T-helper 2 cell treated with Interferon-gamma antibody and Interleukin-4, amounts not matched to agents 5 μg/mL and 100 μg/mL, for 36 hours (primary cell): ENCODE results near the gene GON7.
A peak's percentile ranks its signal among the peaks of the same experiment; 100 is the strongest.

ENCODE experiments used
- DNase-seq: peaks from one replicate; pipeline ENCODE4 v3.0.0; 2021; ENCODE audit warnings: low spot score
- H3K27ac Mint-ChIP-seq: one replicate; pipeline ENCODE4 v1.8.0; 2021; ENCODE audit warnings: mild to moderate bottlenecking, mixed read lengths
- H3K27me3 Mint-ChIP-seq: one replicate; pipeline ENCODE4 v1.8.0; 2021; ENCODE audit warnings: low read depth, mixed read lengths
- H3K36me3 Mint-ChIP-seq: one replicate; pipeline ENCODE4 v1.8.0; 2021; ENCODE audit warnings: low read depth, mixed read lengths
- H3K4me1 Mint-ChIP-seq: one replicate; pipeline ENCODE4 v1.8.0; 2021; ENCODE audit warnings: low read depth, mixed read lengths
- H3K4me3 Mint-ChIP-seq: one replicate; pipeline ENCODE4 v1.8.0; 2022; ENCODE audit warnings: mild to moderate bottlenecking, moderate library complexity, mixed read lengths
- H3K9me3 Mint-ChIP-seq: one replicate; pipeline ENCODE4 v1.8.0; 2021; ENCODE audit warnings: mixed read lengths

GON7 gene

DNA sequence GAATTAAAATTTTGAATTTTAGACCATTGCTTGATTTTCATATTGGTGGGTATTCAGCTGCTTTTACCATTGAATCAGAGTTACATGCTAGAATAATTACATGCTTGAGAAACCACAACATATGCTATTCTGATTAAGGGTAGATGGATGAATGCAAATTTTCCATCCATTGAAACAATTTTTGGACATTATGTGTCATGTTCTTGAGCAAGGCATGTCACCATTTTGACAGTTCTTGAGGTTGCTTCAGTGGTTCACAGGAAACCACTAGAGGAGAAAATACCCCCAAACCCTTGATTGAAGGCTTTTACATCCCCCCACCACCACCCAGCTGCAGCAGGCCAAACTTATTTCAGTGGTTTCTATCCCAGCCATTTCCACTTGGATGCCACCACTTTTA lies 13.6 kb upstream of the GON7 start:
- H3K27me3 Mint-ChIP-seq = no peaks in the 10 kb centered on the region
- H3K9me3 Mint-ChIP-seq = no peaks in the 10 kb centered on the region
- H3K4me1 Mint-ChIP-seq = peaks cover 2% of the 10 kb centered on the region
- no peak overlapping the region for H3K27ac Mint-ChIP-seq
- no peak for DNase-seq
- H3K36me3 Mint-ChIP-seq = peaks cover 50% of the 10 kb centered on the region
- H3K4me3 Mint-ChIP-seq = no peak overlapping the region

- Mint-ChIP-seq H3K27me3 (no peaks in the 10 kb centered on the region), H3K9me3 (no peaks in the 10 kb centered on the region), H3K27ac (no peak overlapping the region), H3K4me1 (peaks cover 2% of the 10 kb centered on the region), H3K36me3 (peaks cover 48% of the 10 kb centered on the region), H3K4me3 (no peak overlapping the region)
- no peak for DNase-seq
Observed at GRCh38 chr14:93219103-93219726, 12.3 kb upstream of the GON7 start.

GRCh38 chr14:93214598-93214997 lies 7.7 kb upstream of the GON7 start:
- Mint-ChIP-seq H3K27me3 (no peaks in the 10 kb centered on the region), H3K4me3 (no peak overlapping the region), H3K9me3 (no peaks in the 10 kb centered on the region), H3K27ac (no peak overlapping the region), H3K36me3 (peaks cover 37% of the 10 kb centered on the region), H3K4me1 (peaks cover 3% of the 10 kb centered on the region)
- no peak for DNase-seq

DNA sequence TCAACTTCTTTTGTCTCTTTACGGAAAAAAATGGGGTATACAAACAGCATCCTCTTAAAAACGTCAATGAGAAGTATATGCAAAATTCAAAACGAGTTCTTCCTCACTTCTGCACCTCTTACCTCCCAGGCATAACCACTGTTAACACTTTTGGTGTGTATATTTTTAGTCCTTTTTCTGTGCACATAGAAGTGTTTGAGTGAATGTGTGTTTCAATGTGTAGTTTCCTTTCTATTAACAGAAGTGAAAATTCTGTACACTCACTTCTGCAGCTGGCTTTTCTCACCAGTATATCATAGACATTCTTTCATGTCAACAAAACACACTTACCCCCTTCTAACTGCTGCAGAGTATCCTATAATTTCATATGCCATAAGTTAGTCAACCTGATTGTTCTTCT lies 5.6 kb upstream of the GON7 start:
- H3K4me3 Mint-ChIP-seq = no peak overlapping the region
- no peaks in the 10 kb centered on the region for H3K9me3 Mint-ChIP-seq
- H3K4me1 Mint-ChIP-seq = peaks cover 12% of the 10 kb centered on the region
- H3K27me3 Mint-ChIP-seq = no peaks in the 10 kb centered on the region
- peaks cover 33% of the 10 kb centered on the region for H3K36me3 Mint-ChIP-seq
- no peak overlapping the region for H3K27ac Mint-ChIP-seq
- DNase-seq = no peak

- Mint-ChIP-seq H3K36me3 (peaks cover 27% of the 10 kb centered on the region), H3K27me3 (no peaks in the 10 kb centered on the region), H3K4me3 (peak overlapping the region; percentile 86), H3K9me3 (no peaks in the 10 kb centered on the region), H3K27ac (peak overlapping the region; percentile 92), H3K4me1 (peaks cover 33% of the 10 kb centered on the region)
- DNase-seq = peak; percentile 24
Observed at GRCh38 chr14:93207468-93208308, 823 bp upstream of the GON7 start.

DNA sequence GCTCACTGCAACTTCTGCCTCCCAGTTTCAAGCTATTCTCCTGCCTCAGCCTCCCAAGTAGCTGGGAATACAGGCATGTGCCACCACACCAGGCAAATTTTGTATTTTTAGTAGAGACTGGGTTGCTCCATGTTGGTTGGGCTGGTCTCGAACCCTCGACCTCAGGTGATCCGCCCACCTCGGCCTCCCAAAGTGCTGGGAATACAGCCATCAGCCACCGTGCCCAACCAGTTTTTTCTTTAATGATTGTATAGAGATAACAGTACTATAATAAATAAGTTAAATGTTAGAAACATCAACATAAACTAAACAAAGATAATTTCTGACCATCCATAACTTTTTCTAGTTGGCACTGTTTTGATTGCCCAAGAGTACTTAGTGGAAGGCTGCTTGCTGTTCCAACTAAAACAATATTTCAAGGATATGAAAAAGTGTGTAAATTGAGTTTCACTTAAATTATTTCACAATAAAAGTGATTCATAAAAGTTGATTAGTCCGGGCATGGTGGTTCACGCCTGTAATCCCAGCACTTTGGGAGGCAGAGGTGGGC lies 5.6 kb downstream of the GON7 start:
- Mint-ChIP-seq H3K27me3 (no peaks in the 10 kb centered on the region), H3K9me3 (no peaks in the 10 kb centered on the region), H3K4me1 (peaks cover 21% of the 10 kb centered on the region), H3K27ac (no peak overlapping the region), H3K36me3 (peaks cover 17% of the 10 kb centered on the region), H3K4me3 (no peak overlapping the region)
- no peak for DNase-seq

GRCh38 chr14:93200553-93200952 lies 6.3 kb downstream of the GON7 start:
- no peak overlapping the region for H3K27ac Mint-ChIP-seq
- H3K36me3 Mint-ChIP-seq = peaks cover 15% of the 10 kb centered on the region
- no peaks in the 10 kb centered on the region for H3K9me3 Mint-ChIP-seq
- no peak for DNase-seq
- H3K27me3 Mint-ChIP-seq = no peaks in the 10 kb centered on the region
- peaks cover 15% of the 10 kb centered on the region for H3K4me1 Mint-ChIP-seq
- H3K4me3 Mint-ChIP-seq = no peak overlapping the region

GRCh38 chr14:93199031-93199430 lies 7.8 kb downstream of the GON7 start:
- peaks cover 8% of the 10 kb centered on the region for H3K36me3 Mint-ChIP-seq
- H3K27ac Mint-ChIP-seq = no peak overlapping the region
- DNase-seq = no peak
- H3K4me1 Mint-ChIP-seq = peaks cover 3% of the 10 kb centered on the region
- H3K27me3 Mint-ChIP-seq = no peaks in the 10 kb centered on the region
- H3K9me3 Mint-ChIP-seq = no peaks in the 10 kb centered on the region
- H3K4me3 Mint-ChIP-seq = no peak overlapping the region

DNA sequence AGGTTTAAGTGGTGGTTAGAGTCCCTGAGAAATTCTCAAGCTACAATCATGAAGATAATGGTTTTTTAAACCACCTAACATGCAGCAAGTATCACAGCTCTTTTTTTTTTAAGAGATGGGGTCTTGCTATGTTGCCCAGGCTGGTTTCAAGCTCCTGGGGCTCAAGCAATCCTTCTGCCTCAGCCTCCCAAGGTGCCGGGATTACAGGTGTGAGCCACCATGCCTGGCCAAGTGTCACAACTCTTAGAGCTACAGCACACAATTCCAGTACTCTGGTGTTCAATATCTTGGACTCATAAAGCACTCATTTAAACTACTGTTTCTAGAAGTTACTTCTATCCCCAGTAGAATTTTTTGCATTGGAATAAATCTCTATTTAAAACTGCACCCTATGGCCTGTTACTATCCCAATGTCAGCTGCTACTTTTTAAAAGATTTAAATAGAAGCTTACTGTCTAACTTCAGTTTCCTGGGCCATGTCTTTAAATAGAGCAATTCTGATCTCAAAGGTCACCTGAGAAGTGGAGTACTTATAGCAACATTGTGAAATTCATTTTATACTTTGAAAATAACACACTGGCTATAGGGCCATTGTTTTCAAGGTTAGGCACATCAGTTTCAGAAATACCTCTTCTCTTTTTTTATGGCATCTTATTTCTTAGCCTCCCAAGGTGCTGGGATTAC lies 11.4 kb downstream of the GON7 start:
- H3K9me3 Mint-ChIP-seq = no peaks in the 10 kb centered on the region
- H3K4me3 Mint-ChIP-seq = no peak overlapping the region
- H3K36me3 Mint-ChIP-seq = peaks cover 5% of the 10 kb centered on the region
- DNase-seq = no peak
- no peaks in the 10 kb centered on the region for H3K4me1 Mint-ChIP-seq
- no peaks in the 10 kb centered on the region for H3K27me3 Mint-ChIP-seq
- H3K27ac Mint-ChIP-seq = no peak overlapping the region

DNA sequence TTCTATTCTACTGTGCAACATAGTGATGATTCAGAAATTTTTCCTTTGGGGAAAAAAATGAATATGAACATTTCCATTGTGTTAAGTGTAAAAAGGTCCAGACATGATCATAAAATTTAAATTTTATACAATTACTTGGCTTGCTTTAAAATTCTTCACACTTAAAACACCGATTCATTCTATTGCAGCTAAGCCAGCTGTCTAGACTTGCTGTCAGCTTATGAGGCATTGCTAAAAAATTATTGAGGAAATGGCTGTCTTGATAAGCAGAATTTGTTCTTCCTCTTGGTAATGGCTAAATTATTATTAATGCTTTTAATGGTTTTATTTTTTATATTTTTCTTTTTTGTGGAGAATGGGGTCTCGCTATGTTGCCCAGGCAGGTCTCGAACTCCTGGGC lies 19.9 kb downstream of the GON7 start:
- DNase-seq = no peak
- H3K9me3 Mint-ChIP-seq = no peaks in the 10 kb centered on the region
- peaks cover 21% of the 10 kb centered on the region for H3K36me3 Mint-ChIP-seq
- peaks cover 29% of the 10 kb centered on the region for H3K4me1 Mint-ChIP-seq
- no peak overlapping the region for H3K4me3 Mint-ChIP-seq
- no peak overlapping the region for H3K27ac Mint-ChIP-seq
- no peaks in the 10 kb centered on the region for H3K27me3 Mint-ChIP-seq

DNA sequence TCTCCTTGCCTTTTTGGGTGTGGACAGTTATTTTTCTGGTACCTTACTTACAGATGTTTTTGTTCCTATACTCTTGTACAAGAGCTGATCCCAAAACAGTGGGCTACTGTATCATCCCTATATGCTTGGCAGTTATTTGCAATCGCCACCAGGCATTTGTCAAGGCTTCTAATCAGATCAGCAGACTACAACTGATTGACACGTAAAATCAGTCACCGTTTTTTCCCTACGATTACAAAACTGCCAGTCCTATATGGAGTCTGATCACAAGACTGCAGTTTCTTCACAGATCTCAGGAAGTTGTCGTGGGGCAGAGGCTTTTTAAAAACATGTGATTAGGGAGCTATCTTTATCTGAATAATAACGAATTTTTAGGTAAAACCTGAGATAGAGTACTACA lies 20.4 kb downstream of the GON7 start:
- Mint-ChIP-seq H3K4me1 (peaks cover 30% of the 10 kb centered on the region), H3K27me3 (no peaks in the 10 kb centered on the region), H3K36me3 (peaks cover 25% of the 10 kb centered on the region), H3K4me3 (peak overlapping the region; percentile 58), H3K9me3 (no peaks in the 10 kb centered on the region), H3K27ac (no peak overlapping the region)
- DNase-seq = no peak

DNA sequence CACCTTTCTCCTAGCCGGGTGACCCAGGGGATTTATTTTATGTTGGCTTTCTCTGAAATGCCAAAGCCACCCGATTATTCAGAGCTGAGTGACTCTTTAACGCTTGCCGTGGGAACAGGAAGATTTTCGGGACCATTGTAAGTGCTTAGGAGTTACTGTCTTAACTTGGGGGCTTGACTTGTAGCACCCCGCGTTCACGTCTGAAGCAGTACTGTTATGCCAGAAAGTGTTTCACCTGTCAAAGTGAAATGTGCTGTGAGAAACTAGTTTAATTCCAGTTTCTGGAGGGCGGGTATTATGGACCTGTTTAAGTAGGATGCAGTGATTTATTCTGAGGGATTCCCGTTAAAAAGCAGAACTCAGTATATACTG lies 21.5 kb downstream of the GON7 start:
- DNase-seq = no peak
- Mint-ChIP-seq H3K27ac (peak overlapping the region; percentile 92), H3K4me3 (peak overlapping the region; percentile 94), H3K27me3 (no peaks in the 10 kb centered on the region), H3K9me3 (no peaks in the 10 kb centered on the region), H3K36me3 (peaks cover 25% of the 10 kb centered on the region), H3K4me1 (peaks cover 30% of the 10 kb centered on the region)

DNA sequence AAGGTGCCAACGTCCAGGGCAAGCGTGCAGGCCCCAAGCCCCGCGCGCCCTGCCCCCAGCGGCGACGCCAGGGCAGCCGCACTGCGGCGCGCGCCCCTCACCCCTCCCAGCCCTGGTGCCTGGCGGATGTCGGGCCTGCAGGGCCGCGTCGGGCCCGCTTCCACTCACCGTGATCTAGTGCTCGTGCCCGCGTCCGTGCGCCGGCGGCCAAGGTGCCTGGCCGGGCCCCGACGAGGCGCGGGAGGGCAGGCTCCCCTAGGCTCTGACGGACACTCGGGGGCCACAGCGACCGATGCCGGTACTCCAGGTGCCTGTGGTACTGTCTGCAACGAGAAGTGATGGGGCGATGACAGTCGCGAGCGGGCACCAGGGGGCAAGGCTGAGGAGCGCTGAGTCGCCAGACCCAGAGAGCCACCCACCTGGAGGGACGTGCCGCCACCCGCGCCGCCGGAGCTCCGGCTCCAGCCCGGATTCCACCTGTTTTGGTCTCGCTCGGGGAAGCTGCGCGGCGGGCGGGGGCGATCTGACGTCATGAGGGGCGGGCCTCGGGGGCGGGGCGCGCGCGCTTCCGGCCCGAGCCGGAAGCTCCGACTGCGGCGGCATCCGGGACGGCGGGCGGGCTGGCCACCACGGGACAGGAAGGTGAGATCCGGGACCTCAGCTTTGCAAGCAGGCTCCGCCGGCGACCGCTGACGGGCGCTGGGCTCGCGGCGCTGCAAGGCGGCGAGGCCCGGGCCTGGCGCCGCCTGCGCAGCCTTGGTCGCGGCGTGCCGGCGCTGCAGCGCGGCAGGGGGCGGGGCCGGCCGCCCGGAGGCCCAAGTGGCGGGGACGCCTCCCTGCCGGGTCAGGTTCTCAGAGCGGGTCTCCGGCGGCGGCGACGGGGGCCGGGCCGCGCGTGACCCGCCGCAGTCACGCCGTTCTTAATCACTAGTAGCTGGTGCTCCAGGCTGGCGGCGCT lies 22.2 kb downstream of the GON7 start, which contains the start of the genes LYSET and MOAP1:
Gene LYSET, plus strand, starts transcription at position 927 of the 958 bp plus-strand sequence. CDS start 89 bp downstream, outside the sequence.
Gene MOAP1, minus strand, starts transcription at position 507 of the 958 bp plus-strand sequence. CDS start 655 bp downstream, outside the sequence.
- peak; percentile 90 for DNase-seq
- peak within 1 kb of the TSS; percentile 94 for H3K4me3 Mint-ChIP-seq
- peaks cover 25% of the 10 kb centered on the region for H3K36me3 Mint-ChIP-seq
- no peaks in the 10 kb centered on the region for H3K27me3 Mint-ChIP-seq
- no peaks in the 10 kb centered on the region for H3K9me3 Mint-ChIP-seq
- peaks cover 30% of the 10 kb centered on the region for H3K4me1 Mint-ChIP-seq
- H3K27ac Mint-ChIP-seq = peak within 1 kb of the TSS; percentile 92
